OCI-LY7 (cell line): ENCODE results near the gene IL9. TPM values are rescaled to one million over a fixed set of nuclear protein-coding genes. Genes with fewer than 3 reads are reported as not detected.

Experiments
- BruUV-seq: library from RNA; stranded (reverse); fragments of 400-500 nt; replicated peaks from 2 replicates; lab custom pipeline; 2021; lab: Mats Ljungman, UMichigan
- CTCF ChIA-PET: fragments of 300-600 bp; sonication (Branson Sonifier 250); formaldehyde crosslinking; loops from one replicate; lab custom pipeline; 2022; ENCODE audit warnings: antibody characterized with exemption; ENCODE audit not compliant: unreplicated experiment; lab: Charles Lee
- POLR2A ChIA-PET: fragments of 300-600 bp; sonication (Branson Sonifier 250); formaldehyde crosslinking; loops from one replicate; lab custom pipeline; 2022; ENCODE audit warnings: antibody characterized with exemption; lab: Charles Lee
- DNase-seq: peaks from one replicate; pipeline ENCODE4 v3.0.0-alpha.2; 2015; ENCODE audit warnings: low spot score
- H2AFZ ChIP-seq: fragments of 200-600 bp; sonication (generic), shearing (Covaris generic); 2 replicates; pipeline ENCODE4 v1.6.1; 2014; ENCODE audit warnings: mild to moderate bottlenecking, antibody characterized with exemption, low read length, moderate library complexity
- H3K27ac ChIP-seq: fragments of 200-600 bp; sonication (generic); 2 replicates; pipeline ENCODE4 v1.5.1; 2014; ENCODE audit warnings: mixed run types, low read depth, mild to moderate bottlenecking, moderate library complexity, low read length, inconsistent platforms; ENCODE audit not compliant: poor library complexity, severe bottlenecking
- H3K36me3 ChIP-seq: fragments of 200-600 bp; sonication (generic); 2 replicates; pipeline ENCODE4 v1.6.1; 2014; ENCODE audit warnings: mild to moderate bottlenecking, antibody characterized with exemption, low read length, moderate library complexity, mixed read lengths; ENCODE audit not compliant: insufficient read depth
- H3K4me1 ChIP-seq: fragments of 200-600 bp; sonication (generic); 2 replicates; pipeline ENCODE4 v1.5.1; 2014; ENCODE audit warnings: mild to moderate bottlenecking, low read length; ENCODE audit not compliant: insufficient read depth, poor library complexity, severe bottlenecking
- H3K4me2 ChIP-seq: fragments of 200-600 bp; sonication (generic); 2 replicates; pipeline ENCODE4 v1.6.1; 2014; ENCODE audit warnings: mild to moderate bottlenecking, low read length
- H3K4me3 ChIP-seq: fragments of 200-600 bp; sonication (generic); 2 replicates; pipeline ENCODE4 v1.5.1; 2014; ENCODE audit warnings: mild to moderate bottlenecking, low read depth, low read length; ENCODE audit not compliant: poor library complexity, severe bottlenecking
- H3K79me2 ChIP-seq: fragments of 200-600 bp; sonication (generic); 2 replicates; pipeline ENCODE4 v1.6.1; 2016; ENCODE audit warnings: low read depth, mild to moderate bottlenecking, low read length, moderate library complexity, mixed read lengths; ENCODE audit not compliant: insufficient read depth
- H3K9me2 ChIP-seq: fragments of 200-600 bp; sonication (generic); 2 replicates; pipeline ENCODE4 v1.6.1; 2016; ENCODE audit warnings: mild to moderate bottlenecking, low read length, mixed read lengths; ENCODE audit not compliant: insufficient read depth
- H3K9me3 ChIP-seq: fragments of 200-600 bp; sonication (generic); 2 replicates; pipeline ENCODE4 v1.6.1; 2014; ENCODE audit warnings: mild to moderate bottlenecking, mixed run types, low read length, mixed read lengths
- H4K20me1 ChIP-seq: fragments of 200-600 bp; sonication (generic); 2 replicates; pipeline ENCODE4 v1.6.1; 2014; ENCODE audit warnings: mild to moderate bottlenecking, antibody characterized with exemption, low read length, moderate library complexity, mixed read lengths; ENCODE audit not compliant: insufficient read depth
- EZH2phosphoT487 ChIP-seq: fragments of 200-600 bp; sonication (generic); IDR thresholded peaks from 2 replicates; pipeline ENCODE4 v1.6.1; 2018; ENCODE audit warnings: low read depth, borderline replicate concordance, mild to moderate bottlenecking, mixed run types, antibody characterized with exemption, low read length, moderate library complexity, mixed read lengths
- intact Hi-C: fragments of 100-400 bp; cut with micrococcal nuclease; formaldehyde crosslinking; loops from one replicate; pipeline ENCODE4 v1.10.0; 2022; ENCODE audit not compliant: unreplicated experiment
- total RNA-seq, 2 experiments: library from RNA; depleted of rRNA in 1 of 2; stranded (reverse); fragments of >200 nt in 1 of 2; shearing (Covaris generic) in 1 of 2; gene quantifications; 2 replicates each; pipeline ENCODE4 v1.2.3, GENCODE V29; 2014 to 2022
- TF ChIP-seq, protein P1 (sequence below): fragments of 200-600 bp; sonication (generic); conservative IDR thresholded peaks from 2 replicates; pipeline ENCODE4 v1.5.1; 2014; ENCODE audit warnings: mild to moderate bottlenecking, antibody characterized with exemption, low read length, moderate library complexity, mixed read lengths

Gene IL9
- total RNA-seq, 2 experiments from 2014 or later = not detected

GRCh38 chr5:135937245-135937911 lies 41.7 kb upstream of the IL9 start:
- DNase-seq = no peak
- H3K27ac ChIP-seq = no peak overlapping the region
- H3K79me2 ChIP-seq = no peaks in the 10 kb centered on the region
- no peaks in the 10 kb centered on the region for H4K20me1 ChIP-seq
- H3K36me3 ChIP-seq = no peaks in the 10 kb centered on the region
- H3K4me2 ChIP-seq = no peak overlapping the region
- POLR2A ChIA-PET = interaction anchor here (0.6 kb wide), 1 partner anchor 94 kb away, joined by 3 read pairs; no protein-coding TSS in a partner anchor
- H2AFZ ChIP-seq = no peak overlapping the region
- no peaks in the 10 kb centered on the region for H3K9me3 ChIP-seq
- H3K4me1 ChIP-seq = no peaks in the 10 kb centered on the region
- H3K9me2 ChIP-seq = no peaks in the 10 kb centered on the region
- TF ChIP-seq EZH2phosphoT487 = no peak
- TF ChIP-seq, protein P1, sequence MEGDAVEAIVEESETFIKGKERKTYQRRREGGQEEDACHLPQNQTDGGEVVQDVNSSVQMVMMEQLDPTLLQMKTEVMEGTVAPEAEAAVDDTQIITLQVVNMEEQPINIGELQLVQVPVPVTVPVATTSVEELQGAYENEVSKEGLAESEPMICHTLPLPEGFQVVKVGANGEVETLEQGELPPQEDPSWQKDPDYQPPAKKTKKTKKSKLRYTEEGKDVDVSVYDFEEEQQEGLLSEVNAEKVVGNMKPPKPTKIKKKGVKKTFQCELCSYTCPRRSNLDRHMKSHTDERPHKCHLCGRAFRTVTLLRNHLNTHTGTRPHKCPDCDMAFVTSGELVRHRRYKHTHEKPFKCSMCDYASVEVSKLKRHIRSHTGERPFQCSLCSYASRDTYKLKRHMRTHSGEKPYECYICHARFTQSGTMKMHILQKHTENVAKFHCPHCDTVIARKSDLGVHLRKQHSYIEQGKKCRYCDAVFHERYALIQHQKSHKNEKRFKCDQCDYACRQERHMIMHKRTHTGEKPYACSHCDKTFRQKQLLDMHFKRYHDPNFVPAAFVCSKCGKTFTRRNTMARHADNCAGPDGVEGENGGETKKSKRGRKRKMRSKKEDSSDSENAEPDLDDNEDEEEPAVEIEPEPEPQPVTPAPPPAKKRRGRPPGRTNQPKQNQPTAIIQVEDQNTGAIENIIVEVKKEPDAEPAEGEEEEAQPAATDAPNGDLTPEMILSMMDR = no peak
- intact Hi-C loops = no loop called here
- CTCF ChIA-PET = no interaction called here
- no TSS peak for BruUV-seq
- H3K4me3 ChIP-seq = no peak overlapping the region

DNA sequence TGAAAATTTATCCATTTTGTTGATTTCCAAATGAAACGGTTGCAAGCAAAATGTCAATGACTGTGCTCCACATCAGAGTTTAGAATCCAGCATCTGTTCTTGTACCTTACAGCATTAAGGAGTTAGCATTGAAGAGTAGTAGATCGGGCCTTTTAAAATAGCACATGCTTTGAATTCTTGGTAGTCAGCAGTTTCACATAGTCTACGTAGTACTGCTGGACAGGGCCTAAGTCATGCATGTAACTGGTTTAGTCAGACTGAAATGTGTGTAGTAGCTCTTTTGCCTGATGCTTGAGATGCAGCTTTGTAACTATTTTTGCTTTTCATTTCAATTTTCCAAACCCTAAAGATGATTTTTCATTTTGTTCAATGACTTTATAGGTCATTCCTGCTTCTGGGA lies 39.3 kb upstream of the IL9 start:
- no TSS peak for BruUV-seq
- no peak for TF ChIP-seq EZH2phosphoT487
- TF ChIP-seq, protein P1 = no peak

DNA sequence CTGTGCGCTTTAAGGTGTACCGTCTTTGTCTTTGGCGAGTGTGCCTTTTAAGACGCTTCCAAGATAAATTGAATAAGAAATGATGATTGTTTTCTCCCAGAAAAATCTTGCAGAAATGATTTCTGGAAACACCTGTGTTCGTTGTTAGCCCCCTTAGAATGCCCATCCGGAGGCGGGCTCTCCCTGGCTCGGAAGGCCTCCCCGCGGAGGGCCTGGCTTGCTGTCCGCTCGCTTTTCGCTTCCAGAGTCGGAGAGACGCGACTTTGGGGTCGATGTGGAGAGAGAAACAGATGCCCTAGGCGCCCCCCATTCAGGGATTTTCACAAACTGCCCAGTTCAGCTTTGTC lies 35.3 kb upstream of the IL9 start:
- POLR2A ChIA-PET = no interaction called here

More for the DNA sequence above, 39.3 kb upstream of the IL9 start:
- no peak for DNase-seq
- ChIA-PET CTCF (no interaction called here), POLR2A (interaction anchor here (0.6 kb wide), 1 partner anchor 23 kb away, joined by 3 read pairs; no protein-coding TSS in a partner anchor)
- intact Hi-C loops = no loop called here
- Histone ChIP-seq H4K20me1 (no peaks in the 10 kb centered on the region), H3K36me3 (no peaks in the 10 kb centered on the region), H3K79me2 (no peaks in the 10 kb centered on the region), H3K27ac (no peak overlapping the region), H3K9me3 (no peaks in the 10 kb centered on the region), H3K4me3 (no peak overlapping the region), H3K4me1 (no peaks in the 10 kb centered on the region), H2AFZ (no peak overlapping the region), H3K4me2 (no peak overlapping the region), H3K9me2 (no peaks in the 10 kb centered on the region)

More for the DNA sequence above, 35.3 kb upstream of the IL9 start:
- Histone ChIP-seq H3K9me2 (no peaks in the 10 kb centered on the region), H3K36me3 (no peaks in the 10 kb centered on the region), H3K27ac (no peak overlapping the region), H2AFZ (no peak overlapping the region), H4K20me1 (no peaks in the 10 kb centered on the region), H3K79me2 (no peaks in the 10 kb centered on the region), H3K4me2 (no peak overlapping the region), H3K4me1 (no peaks in the 10 kb centered on the region), H3K9me3 (no peaks in the 10 kb centered on the region), H3K4me3 (no peak overlapping the region)
- TF ChIP-seq, protein P1 = no peak
- no peak for TF ChIP-seq EZH2phosphoT487
- BruUV-seq = no TSS peak
- intact Hi-C loops = no loop called here
- CTCF ChIA-PET = no interaction called here
- no peak for DNase-seq
